ENCODE results near the gene FAM241A.

- TF ChIP-seq ISL1 (CRISPR knock-in tag; IDR thresholded peaks at IDR 0.05): no peak
- TF ChIP-seq ZFP30 (CRISPR knock-in tag; IDR thresholded peaks at IDR 0.05): no peak
- TF ChIP-seq ZFP3 (CRISPR knock-in tag; IDR thresholded peaks at IDR 0.05): no peak
- no peak for TF ChIP-seq ARNTL (CRISPR knock-in tag; IDR thresholded peaks at IDR 0.05; ENCODE audit: borderline replicate concordance, low read depth)
- no peak for TF ChIP-seq TCF4 (CRISPR knock-in tag; IDR thresholded peaks at IDR 0.05; ENCODE audit: borderline replicate concordance)
- no peak for TF ChIP-seq PATZ1 (CRISPR knock-in tag; IDR thresholded peaks at IDR 0.05; ENCODE audit: borderline replicate concordance)
- TF ChIP-seq CSDC2 (CRISPR knock-in tag; IDR thresholded peaks at IDR 0.05): no peak
- no peak for TF ChIP-seq ZNF565 (CRISPR knock-in tag; conservative IDR thresholded peaks at IDR 0.05; ENCODE audit: low read depth)
- no peak for TF ChIP-seq GLIS3 (CRISPR knock-in tag; IDR thresholded peaks at IDR 0.05)
Measured at GRCh38 chr4:112144546-112145325, 518 bp upstream of the FAM241A start.

All from SK-N-SH treated with all-trans-retinoic acid at 6 μM for 48 hours (cell line).